ENCODE data around the gene BCLAF1. TPM values are rescaled to one million over a fixed set of nuclear protein-coding genes. Genes with fewer than 3 reads are reported as not detected.

BCLAF1 gene
- total RNA-seq, 1 donor, result 154 TPM

DNA sequence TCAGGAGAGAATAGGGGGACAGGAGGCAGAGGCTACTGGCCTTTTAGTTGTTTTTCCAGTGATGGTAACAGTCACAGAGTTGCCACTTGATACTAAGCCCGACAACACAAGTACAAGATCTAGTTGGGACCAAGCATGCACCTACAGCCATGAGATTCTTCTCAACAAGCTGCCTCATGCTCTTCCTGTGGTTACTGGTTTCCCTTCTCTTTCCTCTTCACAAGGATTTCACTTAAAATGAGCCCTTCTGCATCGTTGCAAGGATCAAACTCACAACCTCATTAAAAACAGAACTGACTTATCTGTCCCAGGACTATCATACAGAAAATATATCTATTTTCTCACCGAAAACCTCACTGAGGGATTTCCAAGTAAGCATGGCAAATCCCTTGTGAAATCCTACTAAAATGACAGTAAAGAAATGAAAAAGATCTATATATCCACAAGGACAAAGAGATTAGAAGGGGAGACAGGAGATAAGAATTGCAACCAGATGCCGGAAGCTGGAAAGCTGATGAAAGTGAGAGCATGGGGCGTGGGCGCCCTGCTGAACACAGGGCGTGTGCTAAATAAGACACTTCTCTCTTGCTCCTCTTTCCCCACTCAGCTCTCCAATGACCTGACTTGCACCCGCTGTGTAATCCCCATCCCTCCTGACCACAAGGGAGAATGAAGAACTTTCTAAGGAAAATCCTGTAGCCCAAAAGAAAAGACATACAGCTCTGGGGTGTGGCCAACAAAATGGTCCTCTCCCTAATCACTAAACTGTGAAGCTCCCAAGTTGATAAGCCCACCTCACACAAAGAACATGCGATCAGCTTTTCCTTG is 53.0 kb downstream of the BCLAF1 start:
- no peak overlapping the region for H3K4me3 ChIP-seq (ENCODE audit: low read depth, low read length)
- TF ChIP-seq, protein P1, sequence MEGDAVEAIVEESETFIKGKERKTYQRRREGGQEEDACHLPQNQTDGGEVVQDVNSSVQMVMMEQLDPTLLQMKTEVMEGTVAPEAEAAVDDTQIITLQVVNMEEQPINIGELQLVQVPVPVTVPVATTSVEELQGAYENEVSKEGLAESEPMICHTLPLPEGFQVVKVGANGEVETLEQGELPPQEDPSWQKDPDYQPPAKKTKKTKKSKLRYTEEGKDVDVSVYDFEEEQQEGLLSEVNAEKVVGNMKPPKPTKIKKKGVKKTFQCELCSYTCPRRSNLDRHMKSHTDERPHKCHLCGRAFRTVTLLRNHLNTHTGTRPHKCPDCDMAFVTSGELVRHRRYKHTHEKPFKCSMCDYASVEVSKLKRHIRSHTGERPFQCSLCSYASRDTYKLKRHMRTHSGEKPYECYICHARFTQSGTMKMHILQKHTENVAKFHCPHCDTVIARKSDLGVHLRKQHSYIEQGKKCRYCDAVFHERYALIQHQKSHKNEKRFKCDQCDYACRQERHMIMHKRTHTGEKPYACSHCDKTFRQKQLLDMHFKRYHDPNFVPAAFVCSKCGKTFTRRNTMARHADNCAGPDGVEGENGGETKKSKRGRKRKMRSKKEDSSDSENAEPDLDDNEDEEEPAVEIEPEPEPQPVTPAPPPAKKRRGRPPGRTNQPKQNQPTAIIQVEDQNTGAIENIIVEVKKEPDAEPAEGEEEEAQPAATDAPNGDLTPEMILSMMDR (IDR thresholded peaks at IDR 0.05; ENCODE audit: insufficient read depth, low read depth, low read length), result no peak
- DNase-seq (ENCODE audit: low read depth), result peak; percentile 85

DNA sequence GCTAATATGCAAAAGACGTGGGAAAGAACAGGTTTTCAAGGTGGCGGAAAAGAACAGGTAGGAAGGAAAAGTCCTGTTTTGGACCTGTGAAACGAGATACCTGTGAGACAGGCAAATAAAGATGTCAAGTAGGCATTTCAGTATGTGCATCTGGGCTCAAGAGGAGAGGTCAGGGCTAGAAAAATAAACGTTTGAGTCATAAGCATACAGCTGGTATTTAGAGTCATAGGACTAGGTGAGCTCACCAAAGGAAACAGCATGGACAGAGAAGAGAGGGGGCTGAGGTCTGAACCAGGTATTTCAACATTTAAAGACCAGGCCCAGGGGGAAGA is 54.4 kb downstream of the BCLAF1 start:
- TF ChIP-seq, protein P1 (IDR thresholded peaks at IDR 0.05; ENCODE audit: insufficient read depth, low read depth, low read length), result no peak
- H3K4me3 ChIP-seq (ENCODE audit: low read depth, low read length), result no peak overlapping the region
- DNase-seq (ENCODE audit: low read depth), result peak; percentile 64

DNA sequence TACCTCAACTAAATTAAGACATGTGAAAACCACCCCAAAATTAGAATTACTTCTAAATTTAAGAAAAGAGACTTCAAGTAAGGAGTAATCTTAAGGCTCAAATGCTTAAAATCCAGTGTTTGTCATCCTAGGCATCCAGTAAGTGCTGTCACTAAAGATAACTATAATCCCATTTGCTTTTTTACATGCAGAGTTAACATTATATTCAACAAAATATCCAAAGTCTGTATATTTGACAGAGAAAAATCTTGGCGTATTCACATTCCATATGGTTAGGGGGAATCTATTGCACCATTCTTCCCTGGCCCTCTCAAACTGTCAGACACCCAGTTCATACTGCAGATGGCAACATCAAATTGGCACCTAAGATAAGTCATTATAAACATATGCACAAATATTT is 56.9 kb downstream of the BCLAF1 start:
- TF ChIP-seq, protein P1 (IDR thresholded peaks at IDR 0.05; ENCODE audit: insufficient read depth, low read depth, low read length), result no peak
- DNase-seq (ENCODE audit: low read depth), result no peak
- H3K4me3 ChIP-seq (ENCODE audit: low read depth, low read length), result no peak overlapping the region

DNA sequence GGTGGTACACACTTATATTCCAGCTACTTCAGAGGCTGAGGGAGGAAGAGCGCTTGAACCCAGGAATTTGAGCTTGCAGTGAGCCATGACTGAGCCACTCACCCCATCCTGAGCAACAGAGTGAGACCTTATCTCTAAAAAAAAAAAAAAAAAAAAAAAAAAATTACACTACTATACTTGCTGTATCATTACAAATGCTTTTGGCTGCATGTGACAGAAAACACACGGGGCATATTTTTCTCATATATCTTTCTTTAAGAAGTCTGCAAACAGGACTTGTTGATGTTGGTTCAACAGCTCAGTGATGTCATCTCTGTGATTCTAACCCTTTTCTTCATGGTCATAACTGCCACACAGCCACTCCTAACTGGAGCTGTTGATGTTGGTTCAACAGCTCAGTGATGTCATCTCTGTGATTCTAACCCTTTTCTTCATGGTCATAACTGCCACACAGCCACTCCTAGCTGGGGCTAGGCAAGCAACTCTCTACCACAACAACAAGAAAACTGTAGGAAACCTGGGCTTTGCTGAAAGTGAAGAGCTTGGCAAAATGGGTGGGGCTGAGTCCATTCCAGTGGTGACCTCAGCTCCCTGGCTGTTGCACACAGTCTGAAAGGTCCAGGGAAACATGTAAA is 59.3 kb downstream of the BCLAF1 start:
- TF ChIP-seq, protein P1 (IDR thresholded peaks at IDR 0.05; ENCODE audit: insufficient read depth, low read depth, low read length), result no peak
- DNase-seq (ENCODE audit: low read depth), result peak; percentile 33
- H3K4me3 ChIP-seq (ENCODE audit: low read depth, low read length), result no peak overlapping the region

DNA sequence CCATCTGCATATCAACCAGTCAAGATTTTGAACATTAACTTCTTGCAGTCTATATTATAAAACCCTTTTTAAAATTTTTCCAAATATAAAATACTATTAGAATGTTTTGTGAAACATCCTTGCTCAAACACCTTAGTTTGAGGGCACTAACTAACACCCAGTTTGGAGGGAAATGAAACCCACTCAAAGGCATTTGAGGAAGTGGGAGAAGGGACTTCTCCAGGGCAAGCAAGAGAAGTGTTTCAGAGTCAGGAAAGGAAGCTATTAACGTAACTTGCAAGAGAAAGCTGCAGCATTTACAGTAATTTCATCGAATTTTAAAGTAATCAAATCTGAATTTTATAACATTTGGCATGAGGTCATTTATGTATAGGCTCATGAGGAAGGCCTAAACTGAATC is 60.8 kb downstream of the BCLAF1 start:
- H3K4me3 ChIP-seq (ENCODE audit: low read depth, low read length), result no peak overlapping the region
- TF ChIP-seq, protein P1 (IDR thresholded peaks at IDR 0.05; ENCODE audit: insufficient read depth, low read depth, low read length), result no peak
- DNase-seq (ENCODE audit: low read depth), result no peak

DNA sequence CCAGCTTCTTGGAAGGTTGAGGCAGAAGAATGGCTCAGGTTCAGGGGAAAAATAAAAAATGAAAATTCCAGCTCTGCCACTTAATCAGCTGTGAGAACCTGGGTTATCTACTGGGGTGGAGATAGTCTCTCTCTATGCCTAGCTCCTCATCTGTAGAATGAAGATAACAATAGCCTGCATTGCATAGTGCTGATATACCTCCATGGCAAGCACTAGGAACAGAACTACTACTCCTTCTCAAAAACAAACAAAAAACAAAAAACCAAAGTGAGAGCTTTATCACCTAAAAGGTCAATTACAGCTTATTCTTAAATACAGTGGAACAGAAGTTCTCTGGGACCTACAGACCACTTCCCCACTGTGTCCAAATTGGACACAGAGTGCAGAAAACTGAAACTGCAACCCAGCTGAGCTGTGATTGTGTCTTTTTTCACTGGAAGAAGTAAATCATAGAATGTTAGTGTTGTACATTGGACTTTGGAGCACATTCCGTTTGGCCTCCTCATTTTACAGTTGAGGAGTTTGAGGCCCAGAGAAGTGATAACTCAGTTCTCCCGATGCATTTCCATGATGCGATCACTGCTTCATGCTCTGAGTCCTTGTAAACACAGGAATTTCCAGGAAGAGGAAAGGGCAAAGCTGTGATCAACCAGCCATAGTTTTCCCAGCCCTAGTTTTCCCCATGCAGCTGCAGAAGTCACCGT is 62.8 kb downstream of the BCLAF1 start:
- no peak overlapping the region for H3K4me3 ChIP-seq (ENCODE audit: low read depth, low read length)
- no peak for DNase-seq (ENCODE audit: low read depth)
- TF ChIP-seq, protein P1 (IDR thresholded peaks at IDR 0.05; ENCODE audit: insufficient read depth, low read depth, low read length), result no peak

Data from fibroblast of villous mesenchyme (primary cell).